Common myeloid progenitor, CD34-positive (primary cell): Measurements from ENCODE around the gene DHRS3.

ENCODE experiments used
- CTCF ChIA-PET: fragments of 350-600 bp; sonication (Branson Sonifier 250); formaldehyde crosslinking; loops from one replicate; lab custom pipeline; 2021; ENCODE audit warnings: antibody characterized with exemption; lab: Charles Lee
- POLR2A ChIA-PET: fragments of 350-600 bp; sonication (Branson Sonifier 250); formaldehyde crosslinking; loops from one replicate; lab custom pipeline; 2021; ENCODE audit warnings: antibody characterized with exemption; lab: Charles Lee
- DNase-seq, 3 donors: peaks; one replicate each; pipeline versions ENCODE4 v3.0.0 to v3.0.0-alpha.2; 2013
- H3K27ac ChIP-seq, 2 experiments: 1 replicate in 1 of 2; 2 replicates in 1 of 2; pipeline ENCODE4 v1.7.0; 2013; ENCODE audit warnings: inconsistent platforms in 2 of 2, low read length in 2 of 2, mild to moderate bottlenecking in 2 of 2, low read depth in 1 of 2, moderate library complexity in 1 of 2; ENCODE audit not compliant: severe bottlenecking in 2 of 2, insufficient read depth in 1 of 2, poor library complexity in 1 of 2
- H3K27me3 ChIP-seq, 5 experiments: replicated peaks in 2 of 5; 1 replicate in 3 of 5; 2 replicates in 2 of 5; pipeline versions ENCODE4 v1.6.1 to v1.7.0; 2013; ENCODE audit warnings: low read length in 4 of 5, mild to moderate bottlenecking in 2 of 5, moderate library complexity in 2 of 5, inconsistent platforms in 1 of 5; ENCODE audit not compliant: insufficient read depth in 5 of 5, control insufficient read depth in 4 of 5
- H3K36me3 ChIP-seq, 4 experiments: 1 replicate in 2 of 4; 2 replicates in 2 of 4; pipeline versions ENCODE4 v1.6.1 to v1.7.0; 2013; ENCODE audit warnings: low read length in 3 of 4, control low read depth in 1 of 4, mild to moderate bottlenecking in 1 of 4; ENCODE audit not compliant: control insufficient read depth in 4 of 4, insufficient read depth in 4 of 4
- H3K4me1 ChIP-seq, 4 experiments: 1 replicate in 3 of 4; 2 replicates in 1 of 4; pipeline versions ENCODE4 v1.6.1 to v1.7.1; 2013; ENCODE audit warnings: low read length in 3 of 4, mild to moderate bottlenecking in 3 of 4, control low read depth in 1 of 4, inconsistent platforms in 1 of 4, moderate library complexity in 1 of 4; ENCODE audit not compliant: control insufficient read depth in 4 of 4, insufficient read depth in 4 of 4; ENCODE audit errors: control extremely low read depth in 1 of 4
- H3K4me3 ChIP-seq, 7 experiments: 1 replicate in 4 of 7; 2 replicates in 3 of 7; pipeline versions ENCODE4 v1.5.1 to v1.7.0; 2013; ENCODE audit warnings: mild to moderate bottlenecking in 7 of 7, low read length in 6 of 7, moderate library complexity in 6 of 7, inconsistent platforms in 2 of 7, low read depth in 2 of 7, control low read depth in 1 of 7; ENCODE audit not compliant: insufficient read depth in 4 of 7, control insufficient read depth in 1 of 7; ENCODE audit errors: extremely low read depth in 1 of 7
- H3K9me3 ChIP-seq, 5 experiments: 1 replicate in 4 of 5; 2 replicates in 1 of 5; pipeline versions ENCODE4 v1.6.1 to v1.7.1; 2013; ENCODE audit warnings: low read length in 4 of 5, mild to moderate bottlenecking in 2 of 5, inconsistent platforms in 1 of 5, low read depth in 1 of 5, moderate library complexity in 1 of 5; ENCODE audit not compliant: control insufficient read depth in 4 of 5, insufficient read depth in 2 of 5; ENCODE audit errors: control extremely low read depth in 1 of 5
- WGBS: methylation state at CpG from one replicate; pipeline ENCODE4 v1.1.5; 2013; ENCODE audit not compliant: insufficient coverage; 5-methylcytosine and 5-hydroxymethylcytosine counted together

Gene DHRS3

DNA sequence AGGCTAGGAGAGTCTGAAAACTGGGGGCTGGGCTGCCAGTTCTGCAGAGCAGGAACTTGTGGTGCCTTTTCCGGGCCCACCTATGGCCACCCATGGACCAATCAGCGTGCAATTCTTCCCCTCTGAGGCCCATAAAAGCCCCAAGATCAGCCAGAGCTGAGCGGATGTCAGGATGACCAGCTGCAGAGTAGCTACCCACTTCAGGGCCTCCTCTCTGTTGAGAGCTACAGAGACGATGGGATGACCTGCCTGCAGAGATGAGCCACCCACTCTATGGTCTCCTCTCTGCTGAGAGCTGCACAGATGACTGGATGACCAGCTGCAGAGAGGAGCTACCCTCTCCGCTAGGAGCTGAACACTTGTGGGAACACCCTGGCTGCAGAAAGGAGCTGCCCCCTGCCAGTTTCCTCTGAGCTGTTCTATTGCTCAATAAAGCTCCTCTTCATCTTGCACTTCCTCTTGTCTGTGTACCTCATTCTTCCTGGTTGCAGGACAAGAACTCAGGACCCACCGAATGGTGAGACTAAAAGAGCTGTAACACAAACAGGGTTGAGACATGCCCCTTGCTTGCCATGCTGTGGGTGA lies 13.0 kb upstream of the DHRS3 start:
- 88% methylated on average over 5 of the region's 6 CpGs for WGBS
- no peak for DNase-seq
- Histone ChIP-seq H3K9me3 (no peaks in the 10 kb centered on the region), H3K36me3 (no peaks in the 10 kb centered on the region), H3K4me1 (peaks cover 0 to 11% (median 3%) of the 10 kb centered on the region in 4 experiments), H3K4me3 (no peak overlapping the region), H3K27me3 (peaks cover 0 to 2% (median 0%) of the 10 kb centered on the region in 5 experiments), H3K27ac (no peak overlapping the region)
- CTCF ChIA-PET: interaction anchor here (2.5 kb wide), 1 partner anchor 28 kb away, joined by 6 read pairs; no protein-coding TSS in a partner anchor
- POLR2A ChIA-PET: no interaction called here

DNA sequence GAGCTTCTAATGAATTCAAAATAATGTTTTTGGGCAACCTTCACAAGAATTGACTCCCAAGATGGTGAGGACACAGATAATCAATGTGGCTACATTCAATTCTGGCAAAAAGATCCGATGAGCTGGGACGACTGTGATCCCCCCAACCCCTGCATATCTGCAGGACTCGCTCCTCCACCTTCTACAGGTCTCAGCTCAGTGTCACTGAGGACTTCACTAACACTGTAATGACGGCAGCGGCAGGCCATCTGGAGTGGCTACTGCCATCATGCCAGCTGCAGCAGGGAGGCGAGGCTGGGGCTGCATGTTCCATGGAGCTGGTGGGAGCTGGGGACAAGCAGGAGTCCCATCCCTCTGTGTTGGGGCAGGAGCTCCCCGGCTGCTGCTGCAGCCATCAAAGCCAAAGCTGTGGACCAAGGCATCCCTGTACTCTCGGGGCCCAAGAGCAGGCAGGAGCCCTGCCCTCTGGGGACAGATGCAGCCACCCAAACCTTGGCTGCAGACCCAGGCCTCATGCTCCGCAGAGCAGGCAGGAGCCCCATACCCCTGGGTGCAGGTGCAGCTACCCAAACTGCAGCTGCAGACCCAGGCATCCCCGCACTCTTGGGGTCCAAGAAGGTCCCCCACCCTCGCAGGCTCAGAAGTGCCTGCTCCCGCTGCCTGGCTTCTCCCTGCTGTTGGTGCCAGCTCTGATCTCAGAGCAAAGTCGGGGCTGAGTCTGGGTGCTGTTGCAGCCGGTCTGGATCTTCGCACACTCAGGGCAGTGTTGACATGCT lies 12.2 kb upstream of the DHRS3 start:
- POLR2A ChIA-PET: interaction anchor here (0.6 kb wide), 1 partner anchor 447 kb away, joined by 3 read pairs; no protein-coding TSS in a partner anchor
- no peaks in the 10 kb centered on the region for H3K9me3 ChIP-seq
- H3K36me3 ChIP-seq: no peaks in the 10 kb centered on the region
- DNase-seq: no peak
- H3K4me1 ChIP-seq: peaks cover 0 to 11% (median 3%) of the 10 kb centered on the region in 4 experiments
- no peak overlapping the region for H3K4me3 ChIP-seq
- CTCF ChIA-PET: interaction anchor here (0.5 to 2.5 kb wide), 4 partner anchors 12 to 122 kb away, joined by 3 to 6 read pairs (median 4); no protein-coding TSS in a partner anchor
- H3K27ac ChIP-seq: no peak overlapping the region
- 95% methylated on average over 14 of the region's 15 CpGs for WGBS
- peaks cover 0 to 2% (median 0%) of the 10 kb centered on the region in 5 experiments for H3K27me3 ChIP-seq

DNA sequence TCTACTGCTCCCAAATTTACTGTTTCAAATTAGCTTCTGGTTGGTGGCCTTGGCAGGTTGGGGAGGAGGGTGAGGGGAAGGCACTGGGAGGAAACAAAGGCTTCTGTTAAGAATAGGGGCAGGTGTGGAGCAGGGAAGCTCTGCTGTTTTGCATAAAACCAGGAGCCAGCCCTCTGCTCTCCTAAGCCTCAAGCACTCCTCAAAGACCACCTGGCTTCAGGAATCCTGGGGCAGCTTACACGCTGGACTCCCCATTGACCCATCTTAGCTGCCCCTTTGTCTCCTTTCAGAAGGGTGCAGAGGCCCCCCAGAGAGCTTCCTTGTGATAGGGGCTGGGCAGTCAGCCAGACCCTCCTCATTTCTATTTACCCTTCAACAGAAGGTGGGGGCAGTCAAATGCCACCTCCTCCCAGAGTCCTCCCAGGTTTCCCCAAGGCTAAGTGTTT lies 11.5 kb upstream of the DHRS3 start:
- POLR2A ChIA-PET: interaction anchor here (0.6 kb wide), 1 partner anchor 447 kb away, joined by 3 read pairs; no protein-coding TSS in a partner anchor
- CTCF ChIA-PET: interaction anchor here (0.9 to 1.2 kb wide), 2 partner anchors 11 to 63 kb away, joined by 3 read pairs; no protein-coding TSS in a partner anchor
- H3K4me3 ChIP-seq: no peak overlapping the region

DNA sequence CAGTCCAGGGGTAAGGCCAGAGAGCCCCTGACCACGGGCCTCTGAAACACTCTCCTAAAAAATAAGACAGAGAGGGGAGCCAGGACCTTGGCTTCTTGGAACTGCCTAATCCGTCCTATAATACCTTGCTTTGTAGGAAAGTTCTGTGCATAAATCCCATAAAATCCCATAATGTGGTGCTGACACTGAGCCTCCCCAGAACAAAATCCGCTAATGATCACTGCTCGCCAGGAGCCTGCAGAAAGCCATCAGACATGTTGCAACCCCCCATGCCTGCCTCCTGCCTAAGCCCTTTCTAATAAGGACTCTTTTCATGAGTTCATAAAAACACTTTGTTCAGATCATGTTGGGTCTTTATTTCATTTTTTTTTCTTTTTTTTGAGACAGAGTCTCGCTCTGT lies 9.3 kb upstream of the DHRS3 start:
- H3K36me3 ChIP-seq: no peaks in the 10 kb centered on the region
- peaks cover 0 to 2% (median 0%) of the 10 kb centered on the region in 5 experiments for H3K27me3 ChIP-seq
- H3K9me3 ChIP-seq: no peaks in the 10 kb centered on the region
- ChIA-PET POLR2A (no interaction called here), CTCF (no interaction called here)
- no peak overlapping the region for H3K27ac ChIP-seq
- H3K4me1 ChIP-seq: peaks cover 0 to 5% (median 0%) of the 10 kb centered on the region in 4 experiments
- no peak for DNase-seq
- no peak overlapping the region for H3K4me3 ChIP-seq
- WGBS: 97% methylated on average over 5 of the region's 5 CpGs

More for the DNA sequence above, 11.5 kb upstream of the DHRS3 start:
- H3K36me3 ChIP-seq: no peaks in the 10 kb centered on the region
- WGBS: 100% methylated on average over 1 of the region's 1 CpG
- peaks cover 0 to 2% (median 0%) of the 10 kb centered on the region in 5 experiments for H3K27me3 ChIP-seq
- H3K9me3 ChIP-seq: no peaks in the 10 kb centered on the region
- DNase-seq: no peak
- H3K27ac ChIP-seq: no peak overlapping the region
- H3K4me1 ChIP-seq: peaks cover 0 to 7% (median 3%) of the 10 kb centered on the region in 4 experiments

DNA sequence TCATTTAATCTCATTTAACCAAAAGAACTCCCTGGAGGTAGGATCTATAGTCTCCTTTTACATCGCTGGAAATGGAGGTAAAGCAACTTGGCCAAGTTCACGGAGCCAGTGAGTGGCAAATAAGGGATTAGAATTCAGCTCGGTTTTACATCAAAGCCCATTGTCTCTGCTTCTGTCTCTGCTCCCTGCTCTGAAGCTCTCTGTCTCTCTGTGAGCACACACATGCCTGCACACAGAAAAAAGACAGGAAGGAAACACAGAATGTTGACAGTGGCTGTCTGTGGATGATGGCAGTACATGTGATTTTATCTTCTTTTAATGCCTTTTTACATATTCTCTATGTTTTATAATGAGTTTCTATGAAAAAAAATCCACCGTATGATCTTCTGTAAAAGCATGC lies 8.9 kb upstream of the DHRS3 start:
- H3K36me3 ChIP-seq: no peaks in the 10 kb centered on the region
- CTCF ChIA-PET: interaction anchor here (0.7 kb wide), 1 partner anchor 185 kb away, joined by 3 read pairs; no protein-coding TSS in a partner anchor
- no peak overlapping the region for H3K27ac ChIP-seq
- H3K9me3 ChIP-seq: no peaks in the 10 kb centered on the region
- H3K27me3 ChIP-seq: peaks cover 0 to 2% (median 0%) of the 10 kb centered on the region in 5 experiments
- peaks cover 0 to 7% (median under 1%) of the 10 kb centered on the region in 4 experiments for H3K4me1 ChIP-seq
- DNase-seq: no peak
- H3K4me3 ChIP-seq: no peak overlapping the region
- 94% methylated on average over 2 of the region's 4 CpGs for WGBS
- POLR2A ChIA-PET: no interaction called here

DNA sequence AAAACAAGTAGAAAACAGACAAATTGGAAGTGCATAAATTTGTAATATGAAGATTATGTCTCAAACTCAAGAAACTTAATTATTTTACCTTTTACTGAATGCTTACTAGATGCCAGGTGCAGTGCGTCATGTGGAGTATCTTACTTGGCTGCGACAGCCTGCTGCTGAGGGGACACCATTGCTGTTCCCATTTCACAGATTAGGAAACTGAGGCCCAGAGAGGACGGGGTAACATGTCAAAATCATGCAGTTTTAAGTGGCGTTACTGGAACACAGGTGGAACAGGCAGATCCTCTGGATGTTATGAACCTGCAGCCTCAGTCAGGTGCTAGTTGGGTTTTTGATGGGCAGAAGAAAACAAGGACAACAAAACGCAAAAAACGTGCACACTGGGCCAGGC lies 7.3 kb upstream of the DHRS3 start:
- Histone ChIP-seq H3K27me3 (peaks cover 0 to 2% (median 0%) of the 10 kb centered on the region in 5 experiments), H3K27ac (no peak overlapping the region), H3K9me3 (no peaks in the 10 kb centered on the region), H3K4me3 (no peak overlapping the region), H3K4me1 (peaks cover 0 to 14% (median 14%) of the 10 kb centered on the region in 4 experiments), H3K36me3 (no peaks in the 10 kb centered on the region)
- CTCF ChIA-PET: no interaction called here
- POLR2A ChIA-PET: no interaction called here
- no peak for DNase-seq
- 93% methylated on average over 5 of the region's 6 CpGs for WGBS
